Measurements from ENCODE around the gene ITGB5.

GRCh38 chr3:124927574-124928045, 40.4 kb upstream of the ITGB5 start:
- no peak for TF ChIP-seq EP300 (IDR thresholded peaks at IDR 0.05)
- TF ChIP-seq POLR2A (IDR thresholded peaks at IDR 0.05) = no peak

Measured in suprapubic skin (tissue), 2 donors.